Stomach (tissue), 9 donors: ENCODE results near the gene CCDC32. TPM values are rescaled to one million over a fixed set of nuclear protein-coding genes. Genes with fewer than 3 reads are reported as not detected.

Experiments used
- DNase-seq, 2 donors: peaks; one replicate each; pipeline versions ENCODE4 v3.0.0 to v3.0.0-alpha.2; 2013 to 2019
- H3K27ac ChIP-seq, 5 donors: fragments of 200-600 bp in 4 of 5; sonication (generic) in 4 of 5; one replicate each; pipeline ENCODE4 v1.5.1; 2013 to 2019; ENCODE audit warnings: mild to moderate bottlenecking in 1 of 5, moderate library complexity in 1 of 5
- H3K27me3 ChIP-seq, 3 donors: fragments of 200-600 bp; sonication (generic); one replicate each; pipeline ENCODE4 v1.5.1; 2017 to 2019; ENCODE audit warnings: mixed run types in 1 of 3
- H3K36me3 ChIP-seq, 4 donors: fragments of 200-600 bp; sonication (generic); 1 replicate in 3 of 4; 2 replicates in 1 of 4; pipeline ENCODE4 v1.5.1; 2016 to 2019
- H3K4me1 ChIP-seq, 4 donors: fragments of 200-600 bp; sonication (generic); one replicate each; pipeline ENCODE4 v1.5.1; 2016 to 2019
- H3K4me3 ChIP-seq, 4 donors: fragments of 200-600 bp; sonication (generic) in 3 of 4; one replicate each; pipeline ENCODE4 v1.5.1; 2016 to 2019; ENCODE audit warnings: mild to moderate bottlenecking in 1 of 4
- H3K9me3 ChIP-seq, 4 donors: fragments of 200-600 bp; sonication (generic); one replicate each; pipeline ENCODE4 v1.5.1; 2016 to 2019
- CTCF ChIP-seq, 7 experiments: fragments of 450-650 bp in 4 of 7; fragments of 200-600 bp in 3 of 7; sonication (generic) in 3 of 7; IDR thresholded peaks; one replicate each; pipeline ENCODE4 v1.5.1; 2016 to 2019; ENCODE audit warnings: antibody characterized with exemption in 7 of 7, control low read depth in 2 of 7, mild to moderate bottlenecking in 1 of 7
- EP300 ChIP-seq: sonication (generic); formaldehyde crosslinking; IDR thresholded peaks from one replicate; pipeline ENCODE4 v1.6.1; 2017; ENCODE audit warnings: antibody characterized with exemption
- POLR2A ChIP-seq, 4 donors: fragments of 450-650 bp; IDR thresholded peaks; one replicate each; pipeline ENCODE4 v1.6.1; 2016; ENCODE audit warnings: antibody characterized with exemption in 4 of 4, control low read depth in 2 of 4, mild to moderate bottlenecking in 1 of 4, moderate library complexity in 1 of 4
- POLR2AphosphoS5 ChIP-seq, 3 donors: sonication (generic); formaldehyde crosslinking; IDR thresholded peaks; one replicate each; pipeline ENCODE4 v1.6.1; 2016; ENCODE audit warnings: antibody characterized with exemption in 3 of 3
- WGBS, 5 donors: extraction: QIAGEN DNeasy Blood & Tissue Kit in 3 of 5; methylation state at CpG; one replicate each; pipeline versions ENCODE4 v1.1.5 to v1.1.7; 2013 to 2018; 5-methylcytosine and 5-hydroxymethylcytosine counted together
- intact Hi-C: fragments of 100-400 bp; cut with DNase I; formaldehyde crosslinking; loops from one replicate; pipeline ENCODE4 v1.15.1; 2023; ENCODE audit warnings: low total_unique reads
- polyA plus RNA-seq, 3 donors: library from polyadenylated mRNA; stranded (reverse); fragments of 200-250 nt; gene quantifications; one replicate each; pipeline ENCODE4 v1.2.3, GENCODE V29; 2013
- total RNA-seq, 5 donors: library from RNA; depleted of rRNA; stranded (reverse); fragments of >200 nt; gene quantifications; one replicate each; pipeline versions ENCODE4 v1.1.0 to v1.2.3, GENCODE V29; 2014 to 2016
- donor health status: healthy with polysubstance abuse.
- donor health status: Bipolar disorder and iron deficiency.
- donor health status: healthy.

CCDC32 gene
- total and polyA plus RNA-seq, 8 donors: 12.3 to 65.7 (median 30.5) TPM

- H3K4me3 ChIP-seq: peak overlapping the region; percentile 52 to 59 (median 54)
- H3K4me1 ChIP-seq: peaks cover 13 to 28% (median 23%) of the 10 kb centered on the region in 4 donors
- peak; percentile 90 to 93 for DNase-seq
- H3K27me3 ChIP-seq: peaks cover 0 to 6% (median 0%) of the 10 kb centered on the region in 3 donors
- no peaks in the 10 kb centered on the region for H3K36me3 ChIP-seq
- peak overlapping the region in 4 of 5 donors; percentile 10 to 70 (median 32) for H3K27ac ChIP-seq
- 1 to 3% (median 1%) methylated on average over 6 to 61 of the region's 61 CpGs for WGBS, 5 donors
- H3K9me3 ChIP-seq: no peaks in the 10 kb centered on the region
- TF ChIP-seq POLR2AphosphoS5 (IDR thresholded peaks at IDR 0.05): peak in 2 of 3 donors; percentile 41 to 79
- TF ChIP-seq EP300: no peak
- TF ChIP-seq CTCF (IDR thresholded peaks at IDR 0.05): no peak
- intact Hi-C loops: no loop called here
Measured at GRCh38 chr15:40511472-40512133, 53.2 kb downstream of the CCDC32 start.

DNA sequence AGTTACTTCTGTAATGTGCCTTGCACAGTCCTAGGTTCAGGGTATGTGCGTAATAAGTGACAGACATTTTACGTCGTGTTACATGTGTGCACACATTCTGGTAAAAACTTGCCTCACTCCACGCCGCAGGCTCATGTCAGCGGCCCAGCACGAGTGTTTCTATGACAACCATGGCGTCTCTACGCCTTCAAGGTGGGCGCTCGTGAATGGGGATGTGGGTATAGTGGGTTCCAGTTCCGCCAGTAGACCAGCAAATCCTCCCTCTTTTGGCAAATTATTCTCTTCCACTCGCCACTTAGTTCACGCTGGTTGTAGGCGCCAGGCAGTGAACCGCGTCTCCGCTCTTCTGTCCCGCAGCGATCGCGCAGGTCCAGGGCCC lies 53.8 kb downstream of the CCDC32 start:
- peak in 1 of 2 donors; percentile 53 for DNase-seq
- Histone ChIP-seq H3K27ac (peak overlapping the region in 4 of 5 donors; percentile 10 to 70 (median 32)), H3K27me3 (peaks cover 0 to 6% (median 0%) of the 10 kb centered on the region in 3 donors), H3K4me1 (peaks cover 13 to 29% (median 24%) of the 10 kb centered on the region in 4 donors), H3K36me3 (no peaks in the 10 kb centered on the region), H3K9me3 (no peaks in the 10 kb centered on the region), H3K4me3 (peak overlapping the region; percentile 52 to 59 (median 54))
- TF ChIP-seq CTCF (IDR thresholded peaks at IDR 0.05) (no peak), POLR2AphosphoS5 (IDR thresholded peaks at IDR 0.05) (no peak), EP300 (no peak), POLR2A (IDR thresholded peaks at IDR 0.05) (no peak)
- WGBS, 5 donors: 14 to 34% (median 21%) methylated on average over 16 to 22 of the region's 22 CpGs
- intact Hi-C loops: no loop called here

- DNase-seq: no peak
- H3K27me3 ChIP-seq: peaks cover 0 to 6% (median 0%) of the 10 kb centered on the region in 3 donors
- WGBS, 5 donors: 80 to 92% (median 82%) methylated on average over 2 of the region's 2 CpGs
- no peak for TF ChIP-seq CTCF (IDR thresholded peaks at IDR 0.05)
- no peak for TF ChIP-seq POLR2AphosphoS5 (IDR thresholded peaks at IDR 0.05)
- no peak for TF ChIP-seq EP300
- no peak for TF ChIP-seq POLR2A (IDR thresholded peaks at IDR 0.05)
- H3K9me3 ChIP-seq: no peaks in the 10 kb centered on the region
- H3K4me1 ChIP-seq: peaks cover 13 to 29% (median 24%) of the 10 kb centered on the region in 4 donors
- H3K4me3 ChIP-seq: no peak overlapping the region
- H3K36me3 ChIP-seq: no peaks in the 10 kb centered on the region
- intact Hi-C loops: no loop called here
- H3K27ac ChIP-seq: no peak overlapping the region
Measured at GRCh38 chr15:40510201-40510600, 54.6 kb downstream of the CCDC32 start.

DNA sequence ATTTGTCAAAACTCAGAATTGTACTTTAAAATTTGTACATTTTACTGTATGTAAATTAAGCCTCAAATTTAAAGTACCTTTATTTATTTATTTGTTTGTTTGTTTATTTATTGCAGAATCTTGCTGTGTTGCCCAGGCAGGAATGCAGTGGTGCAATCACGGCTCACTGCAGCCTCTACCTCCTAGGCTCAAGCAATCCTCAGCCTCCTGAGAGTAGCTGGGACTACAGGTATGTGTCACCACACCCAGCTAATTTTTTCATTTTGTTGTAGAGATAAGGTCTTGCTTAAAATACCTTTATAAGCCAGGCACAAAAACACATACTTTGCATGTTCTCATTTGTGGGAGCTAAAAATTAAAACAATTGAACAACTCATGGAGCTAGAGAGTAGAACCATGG lies 56.6 kb downstream of the CCDC32 start:
- Histone ChIP-seq H3K4me1 (peaks cover 13 to 29% (median 24%) of the 10 kb centered on the region in 4 donors), H3K27me3 (peaks cover 0 to 11% (median 0%) of the 10 kb centered on the region in 3 donors), H3K27ac (no peak overlapping the region), H3K9me3 (no peaks in the 10 kb centered on the region), H3K36me3 (no peaks in the 10 kb centered on the region), H3K4me3 (no peak overlapping the region)
- TF ChIP-seq POLR2AphosphoS5 (IDR thresholded peaks at IDR 0.05) (no peak), POLR2A (IDR thresholded peaks at IDR 0.05) (no peak), CTCF (IDR thresholded peaks at IDR 0.05) (no peak), EP300 (no peak)
- intact Hi-C loops: no loop called here
- WGBS, 5 donors: 72 to 93% (median 85%) methylated on average over 1 of the region's 1 CpG
- no peak for DNase-seq
